Measurements from ENCODE around the gene BCL2L12. TPM values are rescaled to one million over a fixed set of nuclear protein-coding genes. Genes with fewer than 3 reads are reported as not detected.

Gene BCL2L12
- total and polyA plus RNA-seq, 2 donors (not counting 3 experiments of a cell fraction or from before 2014, with no cell fraction given) = 49.8 to 58.5 TPM

DNA sequence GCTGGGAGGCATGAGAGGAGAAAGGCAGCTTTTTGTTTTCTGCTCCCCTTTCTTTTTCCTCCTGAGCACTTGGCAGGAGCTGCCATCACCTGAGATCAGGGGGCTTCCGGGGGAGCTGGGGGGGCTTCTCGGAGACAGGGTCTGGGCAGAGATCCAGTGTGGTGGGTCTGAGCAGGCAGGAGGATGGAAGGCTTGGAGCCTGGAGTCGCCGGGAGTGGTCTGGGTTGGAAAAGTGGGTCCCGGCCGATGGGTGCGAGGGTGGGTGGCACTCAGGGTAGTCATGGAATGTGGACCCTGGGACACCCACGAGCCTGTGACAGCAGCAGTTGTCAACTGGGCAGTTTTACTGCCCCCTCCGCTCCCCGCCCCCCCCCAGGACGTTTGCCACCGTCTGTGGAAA is 21.4 kb downstream of the BCL2L12 start:
- DNase-seq (ENCODE audit: low read depth, low spot score) = no peak

More for the DNA sequence above, 21.4 kb downstream of the BCL2L12 start:
- BruUV-seq (replicated peaks) = no TSS peak
- Histone ChIP-seq H3K4me3 (replicated peaks in 1 of 3; ENCODE audit: insufficient read depth in 1 of 3, low read depth in 1 of 3, low read length in 3 of 3) (no peak overlapping the region), H3K9ac (replicated peaks; ENCODE audit: extremely low read depth, insufficient read depth, low read length) (no peak overlapping the region), H3K79me2 (ENCODE audit: control insufficient read depth, insufficient read depth, low read length) (peaks cover 2% of the 10 kb centered on the region), H3K27me3 (ENCODE audit: control insufficient read depth in 2 of 2, insufficient read depth in 2 of 2, low read length in 2 of 2) (no peaks in the 10 kb centered on the region), H3K4me2 (ENCODE audit: insufficient read depth, low read length) (no peak overlapping the region), H3K36me3 (ENCODE audit: control insufficient read depth in 2 of 2, extremely low read depth in 1 of 2, insufficient read depth in 2 of 2, low read length in 2 of 2) (peaks cover 4 to 29% of the 10 kb centered on the region in 2 experiments), H3K4me1 (ENCODE audit: control insufficient read depth, extremely low read depth, insufficient read depth, low read length) (peaks cover 40% of the 10 kb centered on the region), H3K9me3 (replicated peaks; ENCODE audit: control insufficient read depth, insufficient read depth, low read length) (no peaks in the 10 kb centered on the region), H3K27ac (ENCODE audit: insufficient read depth, low read depth, low read length) (no peak overlapping the region), H2AFZ (ENCODE audit: low read depth, low read length) (no peak overlapping the region), H4K20me1 (replicated peaks; ENCODE audit: control insufficient read depth, extremely low read depth, insufficient read depth, low read length) (no peaks in the 10 kb centered on the region), H3K9me1 (replicated peaks; ENCODE audit: control insufficient read depth, extremely low read depth, insufficient read depth, low read length) (no peaks in the 10 kb centered on the region)
- ChIA-PET POLR2A (no interaction called here), CTCF (no interaction called here)
- intact Hi-C loops (cut with micrococcal nuclease) (loop anchor here (5.0 kb wide), 1 partner anchor 120 kb away; no protein-coding TSS in a partner anchor), dilution Hi-C loops (cut with MboI; ENCODE audit: extremely low pct_ligation_motif_present, low sequenced_read_pairs) (no loop called here)
- TF ChIP-seq, protein P1, sequence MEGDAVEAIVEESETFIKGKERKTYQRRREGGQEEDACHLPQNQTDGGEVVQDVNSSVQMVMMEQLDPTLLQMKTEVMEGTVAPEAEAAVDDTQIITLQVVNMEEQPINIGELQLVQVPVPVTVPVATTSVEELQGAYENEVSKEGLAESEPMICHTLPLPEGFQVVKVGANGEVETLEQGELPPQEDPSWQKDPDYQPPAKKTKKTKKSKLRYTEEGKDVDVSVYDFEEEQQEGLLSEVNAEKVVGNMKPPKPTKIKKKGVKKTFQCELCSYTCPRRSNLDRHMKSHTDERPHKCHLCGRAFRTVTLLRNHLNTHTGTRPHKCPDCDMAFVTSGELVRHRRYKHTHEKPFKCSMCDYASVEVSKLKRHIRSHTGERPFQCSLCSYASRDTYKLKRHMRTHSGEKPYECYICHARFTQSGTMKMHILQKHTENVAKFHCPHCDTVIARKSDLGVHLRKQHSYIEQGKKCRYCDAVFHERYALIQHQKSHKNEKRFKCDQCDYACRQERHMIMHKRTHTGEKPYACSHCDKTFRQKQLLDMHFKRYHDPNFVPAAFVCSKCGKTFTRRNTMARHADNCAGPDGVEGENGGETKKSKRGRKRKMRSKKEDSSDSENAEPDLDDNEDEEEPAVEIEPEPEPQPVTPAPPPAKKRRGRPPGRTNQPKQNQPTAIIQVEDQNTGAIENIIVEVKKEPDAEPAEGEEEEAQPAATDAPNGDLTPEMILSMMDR (IDR thresholded peaks at IDR 0.05; ENCODE audit: extremely low read depth in 1 of 2, insufficient read depth in 1 of 2, low read depth in 1 of 2, low read length in 2 of 2) = no peak
- TF ChIP-seq EZH2 (IDR thresholded peaks at IDR 0.05; ENCODE audit: borderline replicate concordance, low read depth, low read length, severe bottlenecking) (no peak), FOS (IDR thresholded peaks at IDR 0.05; ENCODE audit: borderline replicate concordance, insufficient read depth, low read length) (no peak), GATA2 (IDR thresholded peaks at IDR 0.05; ENCODE audit: insufficient read depth, insufficient read length, low read depth, low read length) (no peak), POLR2A (IDR thresholded peaks at IDR 0.05; ENCODE audit: low read depth, low read length) (no peak), MYC (IDR thresholded peaks at IDR 0.05; ENCODE audit: low read depth, low read length) (no peak), JUN (IDR thresholded peaks at IDR 0.05; ENCODE audit: borderline replicate concordance, insufficient read depth, insufficient read length, low read depth) (no peak), POLR2AphosphoS5 (IDR thresholded peaks at IDR 0.05; ENCODE audit: insufficient read depth, low read depth, low read length) (no peak)
- TF ChIP-seq, protein P2, sequence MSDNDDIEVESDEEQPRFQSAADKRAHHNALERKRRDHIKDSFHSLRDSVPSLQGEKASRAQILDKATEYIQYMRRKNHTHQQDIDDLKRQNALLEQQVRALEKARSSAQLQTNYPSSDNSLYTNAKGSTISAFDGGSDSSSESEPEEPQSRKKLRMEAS (IDR thresholded peaks at IDR 0.05; ENCODE audit: insufficient read depth, insufficient read length) = no peak
- FAIRE-seq = no peak

Data from endothelial cell of umbilical vein (primary cell).